Pulmonary artery endothelial cell (primary cell): ENCODE results near the gene TRIM17. TPM values are rescaled to one million over a fixed set of nuclear protein-coding genes. Genes with fewer than 3 reads are reported as not detected.

ENCODE experiments used
- DNase-seq: peaks from one replicate; pipeline ENCODE4 v3.0.0-alpha.2; 2011; ENCODE audit warnings: low read depth, low spot score
- total RNA-seq: library from RNA; depleted of rRNA; stranded (reverse); fragments of >200 nt; gene quantifications from 2 replicates; pipeline ENCODE4 v1.2.3, GENCODE V29; 2014

TRIM17 gene
- total RNA-seq, 1 donor from 2014 or later, result not detected

DNA sequence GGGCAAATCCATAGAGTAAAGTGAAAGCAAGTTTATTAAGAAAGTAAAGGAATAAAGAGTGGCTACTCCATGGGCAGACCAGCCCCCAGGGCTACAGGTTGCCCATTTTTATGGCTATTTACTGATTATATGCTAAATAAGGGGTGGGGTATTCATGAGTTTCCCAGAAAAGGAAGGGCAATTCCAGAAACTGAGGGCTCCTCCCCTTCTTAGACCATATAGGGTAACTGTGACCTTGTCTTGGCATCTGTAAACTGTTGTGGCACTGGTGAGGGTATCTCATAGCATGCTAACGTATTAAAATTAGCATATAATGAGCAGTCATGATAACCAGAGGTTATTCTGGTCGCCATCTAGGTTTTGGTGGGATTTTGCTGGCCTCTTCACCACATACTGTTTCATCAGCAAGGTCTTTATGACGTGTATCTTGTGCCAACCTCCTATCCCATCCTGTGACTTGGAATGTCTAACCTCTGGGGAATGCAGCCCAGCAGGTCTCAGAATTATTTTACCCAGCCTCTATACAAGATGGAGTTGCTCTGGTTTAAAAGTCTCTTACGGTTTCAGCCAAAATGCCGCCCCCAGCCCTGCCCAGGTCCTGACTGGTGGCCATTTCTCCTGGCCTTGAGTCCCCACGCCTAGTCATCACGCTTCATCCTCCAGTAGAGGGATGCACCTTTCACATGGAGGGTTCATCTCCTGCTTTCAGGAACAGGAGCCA, 982 bp upstream of the TRIM17 start:
- DNase-seq, result no peak

DNA sequence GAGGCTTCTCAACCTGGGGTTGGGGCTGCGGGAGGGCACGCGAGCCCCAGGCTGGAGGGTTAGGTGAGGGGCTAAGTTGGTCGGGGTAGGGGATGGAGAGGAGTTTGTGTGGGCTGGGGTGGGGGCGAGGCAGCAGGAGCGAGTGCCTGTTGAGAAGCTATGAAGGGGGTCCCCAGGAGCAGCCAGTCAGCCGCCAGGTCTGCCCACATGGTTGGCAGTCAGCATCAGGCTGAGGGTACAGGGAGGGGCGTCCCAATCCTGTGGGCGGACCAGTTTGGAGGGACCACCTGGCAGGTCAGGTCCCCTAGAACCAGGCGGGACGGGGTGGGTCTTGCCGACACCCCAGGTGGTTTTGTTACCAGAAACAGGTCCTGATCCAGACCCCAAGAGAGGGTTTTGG, 400 bp upstream of the TRIM17 start:
- DNase-seq, result no peak

DNA sequence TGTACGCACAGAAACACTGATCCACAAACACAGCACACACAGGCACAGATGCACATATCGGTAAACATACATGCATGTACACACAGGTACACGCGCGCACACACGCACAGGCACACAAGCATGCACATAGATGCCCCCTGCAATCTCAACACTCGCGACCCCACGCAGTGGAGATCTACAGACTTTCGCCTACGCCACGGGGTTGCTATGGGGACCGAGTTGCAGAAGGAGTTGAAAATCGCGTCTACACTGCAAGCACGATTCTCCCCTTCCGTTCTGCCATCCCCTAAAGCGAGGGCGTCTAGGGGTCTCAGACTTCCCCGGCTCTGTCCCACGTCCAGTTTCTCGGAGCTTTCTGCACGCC, 826 bp downstream of the TRIM17 start:
- DNase-seq, result no peak

DNA sequence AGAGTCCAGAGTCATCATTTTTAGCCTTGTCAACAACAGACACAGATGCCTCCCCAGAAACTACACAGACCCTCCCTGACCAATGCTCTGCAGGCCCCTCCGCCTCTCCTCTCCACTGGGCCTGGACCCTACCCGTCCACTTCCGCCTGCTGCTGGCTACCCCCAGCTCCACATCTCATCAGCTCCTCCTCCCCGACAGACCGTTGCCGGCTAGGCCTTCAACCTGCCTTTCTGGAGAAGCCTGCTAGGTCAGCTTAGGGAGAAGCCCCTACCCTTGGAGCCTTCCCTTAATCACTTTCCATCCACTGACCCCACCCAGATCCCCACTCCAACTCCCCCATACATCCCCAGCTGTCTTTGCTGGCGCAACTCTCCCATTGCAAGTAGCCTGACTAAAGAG, 1.4 kb downstream of the TRIM17 start:
- no peak for DNase-seq

DNA sequence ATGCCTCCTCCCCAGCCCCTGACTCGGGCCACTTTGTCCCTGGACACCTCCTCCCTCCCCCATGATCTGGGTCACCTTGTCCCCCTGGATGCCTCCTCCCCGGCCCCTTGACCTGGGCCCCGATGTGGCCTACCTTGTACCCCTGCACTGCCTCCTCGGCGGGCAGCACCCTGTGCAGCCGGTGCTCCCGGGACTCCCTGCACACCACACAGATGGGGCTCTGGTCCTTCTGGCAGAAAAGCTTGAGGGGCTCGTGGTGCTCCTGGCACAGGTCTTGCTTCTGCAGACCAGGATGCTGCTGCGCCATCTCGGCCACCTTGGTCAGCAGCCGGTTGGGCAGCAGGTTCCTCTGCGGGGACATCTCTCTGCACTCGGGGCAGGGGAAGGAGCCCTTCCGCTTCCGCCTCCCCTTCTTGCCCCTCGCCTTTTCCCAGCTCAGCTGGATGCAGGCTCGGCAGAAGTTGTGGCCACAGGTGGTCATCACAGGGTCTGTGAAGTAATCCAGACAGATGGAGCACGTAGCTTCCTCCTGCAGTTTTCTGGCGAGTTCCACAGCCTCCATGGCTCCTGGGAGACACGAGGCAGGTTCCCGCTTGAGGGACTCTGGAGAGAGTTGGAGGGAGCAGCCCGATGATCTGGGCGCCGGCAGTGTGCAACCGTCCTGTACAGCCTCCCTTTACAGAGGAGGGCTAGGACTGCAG, 2.0 kb downstream of the TRIM17 start:
- DNase-seq, result no peak

DNA sequence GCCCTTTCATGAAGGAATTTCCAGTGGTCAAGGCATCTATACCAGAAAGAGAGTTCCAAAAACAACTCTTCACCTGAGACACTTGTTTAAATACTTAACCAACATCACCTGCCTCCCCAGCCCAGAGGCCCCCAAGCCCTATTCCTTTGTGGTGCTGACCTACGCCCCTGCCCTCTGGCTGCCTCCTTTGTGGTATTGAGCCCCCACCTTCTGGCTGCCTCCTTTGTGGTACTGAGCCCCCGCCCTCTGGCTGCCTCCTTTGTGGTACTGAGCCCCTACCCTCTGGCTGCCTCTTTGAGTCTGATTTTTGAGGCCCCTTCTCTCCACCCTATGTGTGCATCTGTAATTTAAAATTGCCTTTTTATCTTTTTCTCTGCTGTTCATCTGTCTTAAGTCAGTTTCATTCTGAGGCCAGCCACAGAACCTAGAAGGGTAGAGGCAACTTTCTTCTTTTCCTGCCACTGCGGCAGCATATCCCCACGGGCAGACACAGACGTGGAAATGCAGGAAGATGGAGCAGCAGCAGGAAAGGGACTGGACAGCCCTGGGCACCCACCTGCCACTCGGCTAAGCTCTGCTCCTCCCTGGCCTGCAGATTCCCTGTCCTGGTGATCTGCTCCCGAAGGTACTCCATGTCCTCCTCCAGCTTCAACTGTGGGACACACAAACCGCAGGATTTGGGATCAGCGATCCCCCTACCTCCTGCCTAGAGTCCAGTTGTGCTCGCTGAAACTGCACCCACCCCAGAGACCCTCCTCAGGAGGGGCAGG, 3.2 kb downstream of the TRIM17 start:
- DNase-seq, result no peak

DNA sequence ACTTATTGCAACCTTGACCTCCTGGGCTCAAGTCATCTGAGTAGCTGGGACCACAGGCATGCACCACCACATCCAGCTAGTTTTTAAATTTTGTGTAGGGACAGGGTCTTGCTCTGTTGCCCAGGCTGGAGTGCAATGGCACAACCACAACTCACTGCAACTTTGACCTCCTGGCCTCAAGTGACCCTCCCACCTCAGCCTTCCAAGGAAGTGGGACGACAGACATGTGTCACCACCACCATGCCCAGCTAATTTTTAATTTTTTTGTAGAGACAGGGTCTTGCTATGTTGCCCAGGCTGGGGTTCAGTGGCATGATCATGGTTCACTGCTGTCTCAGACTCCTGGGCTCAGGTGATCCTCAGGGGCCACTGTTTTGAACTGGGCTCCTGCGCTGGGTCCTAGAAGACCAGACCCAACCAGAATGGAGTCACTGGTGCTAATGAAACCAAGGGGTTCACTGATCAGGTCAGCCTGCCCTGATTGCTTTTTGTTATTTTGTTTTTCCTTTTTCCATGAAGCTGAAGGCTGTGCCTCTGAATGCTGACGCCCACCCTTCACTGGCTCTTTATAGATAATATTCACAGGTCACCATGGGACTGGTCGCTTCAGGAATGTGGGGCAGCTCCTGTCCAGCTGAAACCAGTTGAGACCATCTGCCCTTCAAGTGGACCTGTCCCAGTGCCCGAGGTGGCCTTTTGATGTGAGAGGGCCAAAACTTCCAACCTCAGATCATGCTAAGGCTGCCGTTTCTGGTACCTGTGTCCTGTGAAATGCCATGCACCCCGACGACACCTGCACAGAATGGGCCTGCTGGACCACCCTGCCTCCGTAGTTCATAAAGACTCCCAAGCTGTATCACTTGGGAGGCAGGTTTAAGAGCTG, 4.9 kb downstream of the TRIM17 start:
- no peak for DNase-seq

DNA sequence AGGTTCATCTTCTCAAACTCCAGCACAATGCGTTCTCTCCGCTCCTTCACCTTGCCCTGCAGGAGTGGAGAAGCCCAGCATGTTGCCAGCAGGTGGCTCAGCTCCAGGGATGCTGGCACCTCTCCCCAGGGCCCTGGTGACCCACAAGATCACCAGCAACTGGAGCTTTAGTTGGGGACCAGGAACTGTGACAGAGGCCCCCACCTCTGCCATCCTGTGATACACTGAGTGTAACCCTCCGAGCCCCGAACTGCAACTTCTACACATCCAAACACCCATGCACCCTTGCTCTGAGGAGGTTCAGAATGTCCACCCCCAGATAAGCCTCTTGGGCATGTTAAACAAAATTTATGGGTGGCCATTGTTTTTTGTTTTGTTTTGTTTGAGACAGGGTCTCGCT, 5.5 kb downstream of the TRIM17 start:
- no peak for DNase-seq

DNA sequence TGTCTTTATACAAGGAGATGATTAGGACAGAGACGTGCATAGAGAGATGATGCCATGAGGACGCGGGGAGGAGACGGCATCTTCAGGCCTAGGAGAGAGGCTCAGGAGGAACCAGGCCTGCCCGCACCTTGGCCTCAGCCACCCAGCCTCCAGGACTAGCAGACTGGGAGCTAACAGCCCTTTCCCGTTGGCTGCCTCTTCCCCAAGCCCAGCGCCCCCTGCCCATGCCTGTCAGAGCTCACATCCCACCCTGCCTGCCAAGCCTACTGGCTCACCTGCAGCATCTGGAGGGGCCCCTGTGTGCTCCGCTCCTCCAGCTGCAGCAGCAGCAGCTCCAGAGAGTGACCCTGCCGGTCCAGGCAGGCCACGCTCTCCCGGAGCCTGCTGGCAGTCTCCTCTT, 6.0 kb downstream of the TRIM17 start:
- no peak for DNase-seq

DNA sequence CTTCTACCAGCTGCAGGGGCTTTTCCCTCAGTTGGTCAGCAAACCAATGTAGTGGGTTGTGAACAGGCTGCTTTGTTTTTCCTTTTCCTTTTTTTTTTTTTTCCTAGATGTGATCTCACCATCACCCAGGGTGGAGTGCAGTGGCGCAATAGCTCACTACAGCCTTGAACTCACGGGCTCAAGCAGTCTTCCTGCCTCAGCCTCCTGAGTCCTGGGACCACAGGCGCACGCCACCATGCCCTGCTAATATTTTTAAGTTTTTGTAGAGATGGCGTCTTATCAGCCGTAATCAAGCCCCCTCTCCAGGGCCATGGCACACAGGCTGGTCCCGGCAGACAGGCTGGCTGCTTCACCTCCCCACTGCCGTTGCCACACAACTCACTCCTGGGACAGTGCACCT, 6.6 kb downstream of the TRIM17 start:
- DNase-seq, result no peak

DNA sequence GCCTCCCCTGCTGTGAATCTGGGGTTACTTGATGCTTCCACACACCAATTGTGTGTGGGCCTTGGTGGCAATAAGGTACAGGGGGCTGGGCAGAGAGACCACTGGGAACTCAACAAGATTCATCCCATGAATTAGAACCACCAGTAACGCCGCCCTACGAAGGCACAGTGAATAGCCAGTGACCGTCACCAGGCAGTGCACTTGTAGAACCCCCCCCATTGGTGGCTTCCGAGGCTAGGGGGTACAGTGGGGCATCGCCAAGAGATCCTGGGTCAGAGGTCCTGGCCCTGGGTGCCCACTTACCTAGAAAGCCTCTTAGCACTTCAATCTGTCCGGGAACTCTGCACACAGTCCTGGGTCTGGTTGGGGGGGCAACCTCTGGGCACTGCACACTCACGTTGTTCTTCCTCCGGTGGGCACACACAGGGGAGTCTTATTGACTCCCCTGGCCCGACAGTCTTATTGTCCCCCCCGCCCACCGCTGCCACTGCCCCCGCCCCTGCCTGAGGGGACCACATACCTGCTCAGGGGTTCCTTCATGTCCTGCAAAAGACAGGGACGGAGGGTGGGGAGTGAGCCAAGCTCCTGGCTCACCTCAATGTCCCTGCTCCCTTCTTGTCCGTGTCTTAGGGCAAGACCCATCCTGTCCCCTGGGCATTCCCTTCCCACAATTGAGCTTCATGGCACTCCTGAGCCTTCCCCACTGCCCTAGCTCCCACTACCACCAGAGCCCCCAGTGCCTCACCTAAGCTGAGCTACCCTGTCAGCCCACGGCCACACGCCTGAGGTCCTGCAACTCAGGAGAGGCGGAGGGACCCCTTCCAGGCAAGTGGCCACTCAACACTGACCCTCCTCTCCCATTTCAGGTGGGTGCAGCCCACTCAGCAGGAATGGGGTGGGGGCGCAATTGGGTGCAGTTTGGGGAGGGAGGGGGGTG, 7.5 kb downstream of the TRIM17 start:
- DNase-seq, result no peak

DNA sequence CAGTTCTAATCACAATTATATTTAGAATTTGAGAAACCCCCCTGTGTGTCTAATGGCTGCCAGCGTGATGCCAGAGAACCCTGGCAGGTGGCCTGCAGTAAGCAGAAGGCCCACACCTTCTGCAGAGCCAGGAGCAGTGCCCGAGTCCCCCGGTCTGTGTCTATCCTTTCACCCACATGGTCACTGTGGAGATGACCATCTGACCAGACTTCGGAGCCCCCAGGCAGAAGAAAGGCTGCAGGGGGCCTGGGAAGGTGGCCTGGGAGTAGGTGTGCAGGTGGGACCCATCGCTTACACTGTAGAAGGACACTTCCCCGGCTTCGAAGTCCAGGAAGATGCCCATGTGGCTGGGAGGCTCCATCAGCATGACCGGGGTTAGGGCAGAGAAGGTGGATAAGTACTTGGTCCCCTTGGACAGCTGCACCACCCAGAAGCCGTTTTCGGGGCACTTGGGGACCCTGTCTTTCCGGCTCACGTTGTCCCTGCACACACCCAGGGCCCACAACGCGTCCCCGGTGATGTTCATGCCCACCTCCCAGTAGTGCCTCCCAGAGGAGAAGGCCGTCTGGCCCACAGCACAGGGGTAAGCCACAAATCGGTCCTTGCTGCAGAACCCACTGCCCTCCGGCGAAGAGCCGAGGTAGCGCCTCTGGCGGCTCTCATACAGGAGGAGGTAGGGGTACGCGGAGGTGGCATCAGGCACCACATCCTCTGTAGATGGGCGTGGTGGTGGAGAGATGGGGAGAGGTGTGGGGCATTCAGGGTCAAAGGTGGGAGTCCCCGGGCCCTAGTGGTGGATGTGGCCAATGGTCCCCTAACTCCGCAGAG, 8.4 kb downstream of the TRIM17 start:
- no peak for DNase-seq

DNA sequence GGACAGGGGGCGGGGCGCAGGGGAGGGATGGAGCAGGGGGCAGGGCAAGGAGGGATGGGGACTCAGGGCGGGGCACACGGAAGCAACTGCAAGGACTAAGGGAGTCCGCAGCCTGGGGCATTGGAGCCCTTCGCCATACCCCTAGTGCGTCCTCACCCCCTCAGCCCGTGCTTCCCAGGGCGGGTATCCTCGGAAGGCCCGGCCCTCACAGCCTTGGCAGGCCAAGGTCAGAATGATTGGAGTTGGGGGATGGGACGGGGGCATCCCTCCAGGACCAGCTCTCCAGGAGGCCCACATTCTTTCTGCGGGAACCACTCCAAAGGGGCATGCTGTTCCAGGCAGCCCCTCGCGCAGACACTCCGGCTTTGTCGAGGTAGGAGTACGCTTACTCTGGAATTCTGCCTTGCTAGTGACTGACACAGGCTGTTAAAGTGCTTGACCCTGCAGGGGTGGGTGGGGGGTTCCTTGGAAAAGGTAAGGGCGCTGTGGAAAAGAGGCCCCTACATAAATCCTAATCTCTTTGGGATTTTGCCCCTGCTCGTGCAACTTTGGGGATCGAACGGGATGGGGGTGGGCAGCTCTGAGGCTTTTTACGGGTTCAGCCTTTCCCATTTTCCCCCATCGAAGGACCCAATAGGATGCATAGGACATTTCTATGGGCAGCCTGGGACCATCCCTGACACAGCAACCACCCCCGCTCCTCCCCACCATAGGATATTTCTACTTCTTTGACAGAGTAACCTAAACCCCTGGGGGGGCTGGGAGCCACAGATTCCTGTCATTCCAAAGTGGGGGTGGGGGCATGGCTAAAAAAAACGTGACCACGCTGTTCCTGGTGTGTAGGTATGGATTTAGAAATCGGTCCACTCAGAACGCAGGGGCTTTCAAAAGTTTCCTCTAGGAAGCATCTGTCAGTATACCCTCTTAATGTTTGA, 9.3 kb downstream of the TRIM17 start:
- DNase-seq, result no peak

DNA sequence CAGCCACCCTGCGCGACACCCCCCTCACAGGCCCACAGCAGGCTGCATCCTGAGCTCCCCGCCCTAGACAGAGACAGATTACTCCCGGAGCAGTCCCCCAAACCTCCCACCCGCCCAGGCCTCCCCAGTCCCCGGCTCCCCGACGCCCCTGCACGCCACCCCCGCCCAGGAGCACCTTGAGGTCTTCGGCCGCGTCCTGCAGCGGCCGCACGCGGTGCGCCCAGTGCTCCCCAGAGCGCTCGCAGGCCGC, 10.8 kb downstream of the TRIM17 start:
- DNase-seq, result no peak

DNA sequence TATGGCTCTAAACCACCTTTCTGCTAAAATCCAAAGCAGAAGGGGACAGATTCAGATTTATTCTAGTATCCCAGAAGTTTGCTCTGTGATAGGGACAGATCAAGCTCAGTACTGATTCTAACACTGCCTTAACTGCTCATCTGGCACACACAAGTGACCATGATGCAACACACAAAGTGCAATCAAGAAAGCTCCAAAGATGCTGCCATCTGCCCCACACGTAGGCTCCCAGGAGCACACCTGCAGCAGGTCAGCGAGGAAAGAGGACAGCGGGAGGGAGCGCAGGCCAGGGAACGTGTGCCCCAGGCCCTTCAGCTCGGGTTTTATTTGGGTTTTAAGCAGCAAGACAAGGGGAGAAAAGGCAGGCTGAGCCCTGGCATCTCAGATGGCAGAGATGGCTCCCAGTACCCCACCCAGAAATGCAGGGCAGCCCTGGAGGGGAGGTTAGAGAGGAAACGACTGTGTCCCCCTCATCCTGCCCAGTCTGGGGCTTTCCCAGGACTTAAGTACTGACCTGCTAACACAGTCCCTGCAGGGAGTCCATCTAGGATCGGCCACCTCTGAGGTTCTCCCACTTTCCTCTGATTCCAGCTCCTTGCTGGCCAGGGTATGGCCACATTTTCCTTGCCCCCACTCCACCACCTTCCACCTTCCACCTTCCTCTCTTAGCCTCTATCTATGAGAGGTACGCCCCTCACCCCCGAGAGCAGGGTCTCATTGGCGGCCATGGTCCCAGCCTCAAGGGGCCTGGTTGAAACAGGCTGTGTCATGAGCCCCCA, 11.3 kb downstream of the TRIM17 start:
- no peak for DNase-seq

DNA sequence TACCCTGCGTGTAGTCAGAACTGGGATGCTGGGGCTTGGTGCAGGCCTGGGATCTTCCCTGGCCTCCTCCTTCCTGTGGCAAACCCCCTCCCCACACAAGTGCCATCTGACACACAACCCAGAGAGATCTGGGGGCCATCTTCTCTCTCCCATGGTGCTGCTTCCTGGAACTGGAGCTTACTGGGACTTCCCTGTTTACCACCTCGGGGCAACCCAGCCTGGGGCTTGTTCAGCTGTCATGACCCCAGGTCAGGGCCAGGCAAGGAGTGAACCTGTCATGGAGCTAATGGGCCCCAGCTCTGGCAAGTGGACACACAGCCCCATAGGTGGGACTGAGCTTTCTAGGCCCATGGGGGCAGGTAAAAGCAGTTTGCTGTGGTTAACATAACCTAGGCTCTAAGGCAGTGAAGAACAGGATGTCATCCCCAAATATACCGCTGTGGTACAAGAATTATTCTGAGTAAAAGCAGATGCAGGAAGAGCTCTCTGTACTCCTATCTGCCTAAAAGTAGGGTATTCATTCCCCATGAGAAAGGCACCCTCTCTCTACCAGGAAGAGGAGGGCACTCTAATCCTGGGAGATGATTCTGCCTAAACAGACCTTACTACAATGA, 12.4 kb downstream of the TRIM17 start:
- DNase-seq, result no peak

DNA sequence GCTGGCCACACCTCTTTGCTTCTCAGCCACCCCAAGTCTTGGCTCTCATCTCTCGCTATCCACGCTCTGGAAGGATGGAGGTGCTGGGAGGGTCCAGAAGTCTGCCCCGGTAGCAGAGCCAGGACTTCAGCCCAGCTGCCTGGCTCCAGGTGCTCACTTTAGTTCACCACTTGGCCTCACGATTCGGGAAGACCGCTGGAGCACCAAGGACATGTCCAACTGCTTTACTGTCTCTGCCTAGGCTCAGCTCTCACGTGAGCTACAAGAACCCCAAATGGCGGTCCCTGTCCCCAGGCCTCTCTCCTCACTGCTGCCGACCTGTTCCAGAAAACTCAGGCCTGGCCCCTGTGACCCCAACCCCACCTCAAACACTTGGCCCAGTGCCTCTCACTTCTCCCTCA, 13.4 kb downstream of the TRIM17 start:
- DNase-seq, result no peak

DNA sequence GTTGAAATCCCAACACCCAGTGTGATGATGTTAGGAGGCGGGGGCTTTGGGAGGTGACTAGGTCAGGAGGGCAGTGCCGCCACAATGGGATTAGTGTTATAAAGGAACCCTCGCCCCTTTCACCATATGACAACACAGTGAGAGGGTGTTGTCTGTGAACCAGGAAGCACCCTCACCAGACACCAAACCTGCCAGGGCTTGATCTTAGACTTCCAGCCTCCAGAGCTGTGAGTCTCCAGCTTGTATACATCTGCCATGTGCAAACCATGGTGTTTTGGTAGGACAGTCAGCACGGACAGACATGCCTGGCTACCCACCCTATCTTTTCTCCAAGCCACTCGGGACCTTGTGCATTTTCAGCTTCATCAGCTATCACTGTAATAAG, 14.0 kb downstream of the TRIM17 start:
- DNase-seq, result no peak
